NB4 (cell line): Measurements from ENCODE around the gene COL23A1.

ENCODE experiments used
- MYC ChIP-seq: IDR thresholded peaks from 2 replicates; pipeline ENCODE4 v1.6.1; 2011; ENCODE audit warnings: low read depth, low read length
- POLR2A ChIP-seq: IDR thresholded peaks from 2 replicates; pipeline ENCODE4 v1.6.1; 2011; ENCODE audit warnings: mild to moderate bottlenecking; ENCODE audit not compliant: insufficient read length; ENCODE audit errors: extremely low read depth
- TF ChIP-seq, protein P1 (sequence below): IDR thresholded peaks from one replicate; pipeline ENCODE4 v1.5.1; 2012; ENCODE audit warnings: low read depth, low read length
- TF ChIP-seq, protein P2 (sequence below): IDR thresholded peaks from 2 replicates; pipeline ENCODE4 v1.6.1; 2011; ENCODE audit warnings: low read depth, low read length

DNA sequence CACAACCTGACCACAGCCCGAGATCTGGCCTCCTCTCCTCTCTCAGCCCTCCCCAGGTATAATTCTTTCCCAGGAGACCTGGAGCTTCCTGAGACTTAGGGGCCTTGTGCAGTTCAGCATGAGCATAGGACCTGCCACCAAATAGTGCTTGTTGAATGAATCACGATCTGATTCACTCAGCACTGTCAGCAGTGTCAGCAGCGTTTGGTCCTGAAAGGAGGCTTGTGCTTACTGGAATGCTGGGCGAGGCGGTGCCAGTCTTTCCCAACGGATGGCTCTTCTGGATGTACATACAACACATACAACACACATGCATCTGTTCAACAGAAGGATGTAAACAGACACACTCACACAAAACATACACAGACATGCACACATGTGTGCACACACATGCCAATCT lies 173.3 kb downstream of the COL23A1 start:
- TF ChIP-seq, protein P1, sequence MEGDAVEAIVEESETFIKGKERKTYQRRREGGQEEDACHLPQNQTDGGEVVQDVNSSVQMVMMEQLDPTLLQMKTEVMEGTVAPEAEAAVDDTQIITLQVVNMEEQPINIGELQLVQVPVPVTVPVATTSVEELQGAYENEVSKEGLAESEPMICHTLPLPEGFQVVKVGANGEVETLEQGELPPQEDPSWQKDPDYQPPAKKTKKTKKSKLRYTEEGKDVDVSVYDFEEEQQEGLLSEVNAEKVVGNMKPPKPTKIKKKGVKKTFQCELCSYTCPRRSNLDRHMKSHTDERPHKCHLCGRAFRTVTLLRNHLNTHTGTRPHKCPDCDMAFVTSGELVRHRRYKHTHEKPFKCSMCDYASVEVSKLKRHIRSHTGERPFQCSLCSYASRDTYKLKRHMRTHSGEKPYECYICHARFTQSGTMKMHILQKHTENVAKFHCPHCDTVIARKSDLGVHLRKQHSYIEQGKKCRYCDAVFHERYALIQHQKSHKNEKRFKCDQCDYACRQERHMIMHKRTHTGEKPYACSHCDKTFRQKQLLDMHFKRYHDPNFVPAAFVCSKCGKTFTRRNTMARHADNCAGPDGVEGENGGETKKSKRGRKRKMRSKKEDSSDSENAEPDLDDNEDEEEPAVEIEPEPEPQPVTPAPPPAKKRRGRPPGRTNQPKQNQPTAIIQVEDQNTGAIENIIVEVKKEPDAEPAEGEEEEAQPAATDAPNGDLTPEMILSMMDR: no peak
- TF ChIP-seq, protein P2, sequence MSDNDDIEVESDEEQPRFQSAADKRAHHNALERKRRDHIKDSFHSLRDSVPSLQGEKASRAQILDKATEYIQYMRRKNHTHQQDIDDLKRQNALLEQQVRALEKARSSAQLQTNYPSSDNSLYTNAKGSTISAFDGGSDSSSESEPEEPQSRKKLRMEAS: no peak
- TF ChIP-seq POLR2A: no peak
- TF ChIP-seq MYC: no peak
